HG02884 (cell line): ENCODE data around the gene PDE3B.
"Not testable (repeated sequence)": the region's sequence is repeated elsewhere in the genome, so short reads cannot be mapped to it uniquely, and the experiment has no call there.

Experiments
- ATAC-seq: cut with Tn5 transposase; IDR thresholded peaks from one replicate; pipeline ENCODE4 v1.9.1; 2021; ENCODE audit warnings: mild to moderate bottlenecking, moderate library complexity; ENCODE audit not compliant: unreplicated experiment

PDE3B gene

DNA sequence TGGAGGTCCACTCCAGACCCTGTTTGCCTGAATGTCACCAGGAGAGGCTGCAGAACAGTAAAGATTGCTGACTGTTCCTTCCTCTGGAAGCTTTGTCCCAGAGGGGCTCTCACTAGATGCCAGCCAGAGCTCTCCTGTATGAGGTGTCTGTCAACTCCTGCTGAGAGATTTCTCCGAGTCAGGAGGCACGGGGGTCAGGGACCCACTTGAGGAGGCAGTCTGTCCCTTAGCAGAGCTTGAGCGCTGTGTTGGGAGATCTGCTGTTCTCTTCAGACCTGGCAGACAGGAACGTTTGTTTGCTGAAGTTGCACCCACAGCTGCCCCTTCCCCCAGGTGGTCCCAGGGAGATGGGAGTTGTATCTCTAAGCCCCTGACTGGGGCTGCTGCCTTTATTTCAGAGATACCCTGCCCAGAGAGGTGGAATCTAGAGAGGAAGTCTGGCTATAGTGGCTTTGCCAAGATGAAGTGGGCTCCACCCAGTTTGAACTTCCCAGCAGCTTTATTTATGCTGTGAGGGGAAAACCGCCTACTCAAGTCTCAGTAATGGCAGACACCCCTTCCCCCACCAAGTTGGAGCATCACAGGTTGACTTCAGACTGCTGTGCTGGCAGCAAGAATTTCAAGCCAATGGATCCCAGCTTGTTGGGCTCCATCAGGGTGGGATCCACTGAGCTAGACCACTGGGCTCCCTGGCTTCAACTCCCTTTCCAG, 99.4 kb downstream of the PDE3B start:
- no peak for ATAC-seq

DNA sequence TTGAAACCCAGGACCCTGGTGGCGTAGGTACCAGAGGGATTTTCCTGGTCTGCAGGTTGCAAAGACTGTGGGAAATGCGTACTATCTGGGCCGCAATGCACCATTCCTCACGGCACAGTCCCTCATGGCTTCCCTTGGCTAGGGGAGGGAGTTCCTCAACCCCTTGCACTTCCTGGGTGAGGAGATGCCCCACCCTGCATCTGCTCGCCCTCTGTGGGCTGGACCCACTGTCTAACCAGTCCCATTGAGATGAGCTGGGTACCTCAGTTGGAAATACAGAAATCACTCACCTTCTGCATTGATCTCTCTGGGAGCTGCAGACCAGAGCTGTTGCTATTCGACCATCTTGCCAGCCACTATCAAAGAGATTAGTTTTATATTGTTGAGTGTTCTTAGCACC, 100.1 kb downstream of the PDE3B start:
- ATAC-seq: not testable (repeated sequence)

DNA sequence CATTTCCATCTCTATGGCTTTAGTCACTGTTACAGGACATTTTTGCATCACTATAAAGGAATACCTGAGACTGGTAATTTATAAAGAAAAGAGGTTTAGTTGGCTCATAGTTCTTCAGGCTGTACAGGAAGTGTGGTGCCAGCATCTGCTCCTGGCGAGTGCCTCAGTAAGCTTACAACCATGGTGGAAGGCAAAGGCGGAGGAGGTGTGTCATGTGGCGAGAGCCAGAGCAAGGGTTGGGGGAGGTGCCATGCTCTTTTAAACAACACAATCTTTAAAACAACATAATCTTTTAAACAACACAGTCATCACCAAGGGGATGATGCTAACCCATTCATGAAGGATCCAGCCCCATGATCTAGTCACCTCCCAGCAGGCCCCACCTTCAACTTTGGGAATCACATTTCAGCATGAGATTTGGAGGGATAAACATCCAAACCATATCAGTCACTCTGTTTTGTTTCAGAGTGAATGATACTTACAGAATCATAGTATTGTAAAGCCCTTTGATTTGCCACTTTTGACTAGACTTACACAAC, 103.3 kb downstream of the PDE3B start:
- no peak for ATAC-seq

DNA sequence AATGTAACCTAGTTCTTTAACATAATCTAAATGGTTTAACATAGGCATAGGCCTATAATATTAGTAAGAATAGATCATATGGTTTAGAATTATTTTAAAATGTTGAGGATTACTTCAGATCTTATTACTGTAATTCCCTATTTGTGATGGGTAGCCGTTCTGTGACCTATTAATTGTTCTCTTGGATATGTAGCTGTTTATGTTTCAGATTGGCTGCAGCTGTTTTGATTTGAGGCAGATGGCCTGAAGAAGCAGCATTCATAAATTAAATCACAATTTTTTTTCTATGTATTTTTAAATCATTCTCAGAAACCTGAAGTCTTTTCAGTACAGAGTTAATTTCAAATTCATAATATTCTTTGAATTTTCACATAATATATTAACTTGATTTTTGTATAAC, 104.5 kb downstream of the PDE3B start:
- ATAC-seq: no peak

DNA sequence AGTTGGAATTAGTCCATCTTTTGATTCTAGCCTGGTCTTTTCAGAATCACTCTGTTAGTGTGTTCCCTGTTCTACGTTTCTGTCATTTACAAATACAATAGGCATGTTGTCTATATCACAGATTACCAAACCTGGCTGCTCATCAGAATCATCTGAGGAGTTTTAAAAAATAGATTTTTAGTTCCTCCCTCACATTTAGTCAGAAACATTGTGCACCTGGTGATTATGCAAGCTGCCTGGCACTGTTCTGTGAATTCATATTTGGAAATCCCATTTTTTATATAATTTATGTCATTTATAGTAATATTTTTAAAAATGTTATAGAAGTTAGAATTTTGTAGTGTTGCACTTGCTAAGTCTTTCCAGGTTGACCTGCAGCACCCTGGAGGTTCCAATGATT, 107.3 kb downstream of the PDE3B start:
- ATAC-seq: no peak

DNA sequence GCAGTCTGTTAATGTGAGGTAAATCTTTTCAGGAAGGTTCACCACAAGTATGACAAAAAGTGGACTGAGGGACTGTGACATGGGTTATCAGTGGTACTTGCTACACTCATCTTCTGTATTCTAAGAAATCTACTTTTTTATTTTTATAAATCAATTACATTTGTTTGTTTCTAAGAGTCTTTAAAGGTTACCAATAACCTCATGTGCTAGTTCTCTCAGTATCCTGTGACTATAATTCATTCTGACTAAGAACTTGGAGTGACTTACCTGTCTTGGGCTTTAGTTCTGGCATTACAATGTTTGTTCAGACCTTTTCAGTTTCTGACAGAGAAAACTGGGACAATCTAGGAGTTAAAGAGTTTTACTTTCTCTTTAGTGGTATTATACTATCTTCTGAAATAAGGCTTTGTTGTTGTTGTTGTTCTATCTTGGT, 108.4 kb downstream of the PDE3B start:
- ATAC-seq: no peak

DNA sequence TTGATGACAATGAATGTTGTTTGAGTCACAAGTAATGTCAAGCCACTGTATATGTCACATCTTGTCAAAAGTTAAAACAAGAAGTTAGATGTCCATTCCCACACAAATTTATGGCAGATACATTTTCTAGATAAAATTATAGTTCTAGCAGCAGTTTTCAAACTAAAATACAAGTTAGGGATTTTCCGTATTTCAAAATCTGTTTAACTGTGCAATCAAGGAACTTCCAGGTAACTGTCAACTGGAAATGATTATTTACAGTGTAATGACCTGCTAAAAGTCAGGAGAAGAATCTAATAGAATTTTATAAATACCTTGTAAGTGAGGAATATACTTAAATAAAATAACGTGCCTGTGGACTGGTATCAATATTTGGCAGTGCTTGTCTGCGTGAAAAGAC, 111.5 kb downstream of the PDE3B start:
- no peak for ATAC-seq

DNA sequence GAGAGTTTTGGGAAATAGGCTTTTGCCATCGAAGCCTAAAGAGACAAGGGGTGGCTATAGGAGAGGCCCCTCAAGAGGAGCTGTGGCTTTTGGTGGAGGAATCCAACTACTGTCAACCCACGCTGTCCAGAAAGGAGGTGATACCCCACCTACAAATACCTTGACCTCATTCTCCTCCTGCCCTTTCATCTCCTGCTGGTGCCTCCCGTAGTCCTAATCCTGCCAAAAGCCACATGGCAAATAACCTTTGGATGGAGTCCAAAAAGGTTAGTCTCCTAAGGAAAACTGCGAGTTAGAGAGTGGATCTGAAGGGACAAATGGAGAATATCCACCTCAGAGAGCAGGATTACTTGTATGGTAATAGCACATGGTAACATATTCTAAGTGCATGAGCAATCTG, 112.7 kb downstream of the PDE3B start:
- no peak for ATAC-seq

DNA sequence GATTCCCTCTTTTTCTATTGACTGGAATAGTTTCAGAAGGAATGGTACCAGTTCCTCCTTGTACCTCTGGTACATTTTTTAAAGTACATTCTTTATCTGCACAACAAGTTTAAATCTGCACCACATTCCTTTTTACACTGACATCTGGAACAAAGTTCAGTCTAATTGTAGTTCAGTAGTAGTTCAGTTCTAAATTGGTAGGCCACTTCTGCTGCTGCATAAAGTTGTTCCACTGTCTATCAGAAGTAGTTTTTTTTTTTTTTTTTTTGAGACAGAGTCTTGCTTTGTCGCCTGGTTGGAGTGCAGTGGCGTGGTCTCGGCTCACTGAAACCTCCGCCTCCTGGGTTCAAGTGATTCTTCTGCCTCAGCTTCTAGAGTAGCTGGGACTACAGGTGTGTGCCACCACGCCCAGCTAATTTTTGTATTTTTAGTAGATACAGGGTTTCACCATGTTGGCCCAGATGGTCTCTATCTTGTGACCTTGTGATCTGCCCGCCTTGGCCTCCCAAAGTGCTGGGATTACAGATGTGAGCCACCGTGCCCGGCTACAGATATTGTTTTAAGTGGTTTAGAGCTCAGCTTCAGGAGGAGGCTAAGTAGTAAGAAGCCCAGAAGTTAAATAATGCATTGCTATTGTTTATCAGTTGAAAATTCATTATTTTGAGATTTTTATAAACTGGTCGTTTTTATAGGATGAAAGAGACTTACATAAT, 115.9 kb downstream of the PDE3B start:
- ATAC-seq: not testable (repeated sequence)

DNA sequence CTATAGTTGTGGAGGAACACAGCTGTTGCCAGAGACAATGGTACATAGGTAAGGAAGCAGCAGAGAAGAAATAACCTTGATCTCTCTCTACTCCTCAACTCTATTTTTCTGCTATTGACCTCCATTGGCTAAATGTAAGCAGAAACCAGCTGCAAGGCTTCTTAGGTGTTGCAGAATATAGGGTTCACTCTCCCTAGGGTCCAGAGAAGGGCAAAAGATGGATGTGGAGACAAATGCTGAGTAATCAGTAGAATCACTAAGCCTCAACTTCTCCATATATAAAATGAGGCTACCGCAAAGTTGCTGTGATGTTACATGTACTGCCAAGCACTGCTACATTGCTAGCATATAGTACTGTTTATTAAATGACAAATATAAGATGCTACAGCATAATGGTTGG, 120.6 kb downstream of the PDE3B start:
- ATAC-seq: no peak

DNA sequence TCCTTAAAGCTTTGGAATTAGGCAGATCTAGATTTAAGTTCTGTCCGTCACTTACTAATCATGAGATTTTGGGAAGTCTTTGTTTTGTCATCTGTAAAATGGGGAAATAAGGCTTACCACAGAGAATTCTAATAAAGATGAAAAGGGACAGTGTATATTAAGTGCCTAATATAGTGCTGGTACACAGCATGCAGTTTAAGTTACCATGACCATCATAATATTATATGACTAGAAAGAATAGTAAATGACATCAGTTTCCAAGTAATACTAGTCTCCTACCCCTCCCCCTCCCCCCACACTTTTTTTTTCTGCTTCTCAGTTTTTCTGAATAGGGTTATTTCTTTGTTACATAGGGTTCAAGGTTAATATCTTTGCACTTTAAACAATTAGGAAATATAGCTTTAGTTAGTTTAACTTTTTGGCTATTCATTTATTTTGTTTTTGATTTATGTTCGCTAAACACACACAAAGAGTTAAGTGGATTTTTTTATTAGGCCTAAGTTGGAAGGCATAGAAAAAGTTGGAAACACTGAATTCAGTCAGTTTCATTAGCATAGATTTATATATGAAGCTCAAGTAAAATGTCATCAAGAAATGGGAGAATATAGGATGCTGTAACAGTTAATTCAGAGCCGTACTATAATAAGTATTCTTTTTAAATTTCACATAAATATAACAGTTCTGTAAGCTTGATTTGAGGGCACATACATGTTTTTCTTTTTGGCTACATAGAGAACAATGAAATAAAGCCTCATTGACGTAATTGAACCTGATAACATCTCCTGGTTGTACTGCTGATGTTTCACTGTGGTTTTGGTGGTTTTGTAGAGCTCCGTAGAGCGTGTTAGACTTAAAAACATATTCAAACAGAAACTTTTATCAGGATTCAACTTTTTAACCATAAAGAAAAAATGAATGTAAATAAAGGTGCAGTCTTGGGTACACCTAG, 121.2 kb downstream of the PDE3B start:
- peak; percentile 88 for ATAC-seq

DNA sequence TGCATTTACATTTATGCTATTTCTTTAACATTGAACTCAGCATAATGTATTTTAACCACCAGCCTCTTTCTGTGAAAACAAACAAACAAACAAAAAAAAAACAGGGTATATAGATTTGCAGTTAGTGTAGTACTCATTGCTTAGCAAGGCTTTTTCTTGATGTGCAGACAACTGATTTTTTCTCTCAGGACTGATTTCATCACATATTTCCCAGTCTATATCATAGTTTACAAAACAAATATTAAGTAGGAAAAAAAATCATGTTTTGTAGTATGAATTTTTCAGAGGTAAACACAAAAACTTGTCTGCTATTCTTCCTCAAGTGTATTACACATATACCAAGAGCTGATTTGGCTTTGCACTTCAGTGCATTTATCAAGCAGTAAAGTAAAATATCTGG, 123.0 kb downstream of the PDE3B start:
- ATAC-seq: no peak

DNA sequence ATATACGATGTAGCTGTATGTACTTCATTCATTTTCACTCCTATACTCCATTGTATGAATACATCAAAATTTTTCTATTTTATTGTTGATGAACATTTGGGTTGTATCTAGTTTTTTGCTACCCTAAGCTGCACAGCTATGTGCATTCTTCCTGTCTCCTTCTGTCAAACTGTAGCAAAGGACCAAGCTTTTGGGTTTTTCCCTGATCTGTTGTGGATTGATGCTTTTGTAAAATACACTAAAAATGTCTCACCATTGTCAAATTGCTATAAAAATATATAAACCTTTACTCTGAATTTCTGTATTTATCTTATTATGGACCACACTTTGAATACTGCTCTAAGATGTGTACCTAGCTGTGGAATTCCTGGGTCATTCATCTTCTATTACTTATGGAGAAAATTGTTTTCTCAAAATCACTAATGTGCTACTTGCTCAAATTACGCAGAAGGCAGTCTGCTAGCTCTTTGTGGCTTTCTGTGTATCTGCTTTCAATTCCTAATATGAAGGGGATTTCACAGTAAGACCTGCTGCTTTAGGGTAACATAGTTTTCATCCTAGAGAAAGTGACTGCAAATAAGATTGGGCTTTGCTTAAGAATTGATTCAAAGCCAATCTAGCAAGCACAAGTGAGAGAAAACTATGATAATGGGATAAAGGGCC, 125.1 kb downstream of the PDE3B start:
- peak; percentile 47 for ATAC-seq

DNA sequence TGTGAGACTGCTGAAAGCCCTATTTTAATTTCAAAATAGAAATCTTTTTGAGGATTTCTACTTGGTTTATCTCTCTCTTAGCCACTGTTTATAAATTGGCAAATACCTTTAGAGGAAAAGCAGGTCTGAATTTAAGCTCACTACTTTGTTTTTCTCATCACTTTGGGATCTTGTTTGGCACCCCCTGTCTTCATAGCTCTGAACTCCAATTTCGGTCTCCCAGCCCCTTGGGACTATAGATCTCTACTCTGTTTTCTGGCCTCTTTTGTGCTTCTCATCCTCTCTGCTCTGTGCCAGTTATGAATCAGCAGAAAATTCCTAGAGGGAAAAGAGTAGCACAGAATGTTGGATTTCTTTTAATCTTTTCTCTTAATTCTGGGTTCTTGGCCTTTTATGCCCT, 130.2 kb downstream of the PDE3B start:
- no peak for ATAC-seq

DNA sequence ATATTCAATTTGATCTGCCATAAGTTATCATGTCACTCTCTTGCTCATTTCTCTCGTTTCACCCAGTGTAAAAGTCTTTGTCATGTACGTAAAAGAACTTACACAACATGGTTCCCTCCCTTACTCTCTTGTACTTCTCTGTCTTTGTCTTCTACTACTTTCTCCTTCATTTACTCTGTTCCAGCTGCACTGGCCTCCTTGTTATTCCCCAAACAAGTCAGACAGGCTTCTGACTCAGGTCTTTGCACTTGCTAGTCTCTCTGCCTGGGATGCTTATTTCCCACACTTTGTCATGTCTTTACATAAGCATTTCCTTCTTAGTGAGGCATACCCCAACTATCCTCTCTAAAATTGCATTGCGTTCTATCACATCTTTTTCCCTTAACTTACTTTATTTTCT, 131.1 kb downstream of the PDE3B start:
- ATAC-seq: no peak

DNA sequence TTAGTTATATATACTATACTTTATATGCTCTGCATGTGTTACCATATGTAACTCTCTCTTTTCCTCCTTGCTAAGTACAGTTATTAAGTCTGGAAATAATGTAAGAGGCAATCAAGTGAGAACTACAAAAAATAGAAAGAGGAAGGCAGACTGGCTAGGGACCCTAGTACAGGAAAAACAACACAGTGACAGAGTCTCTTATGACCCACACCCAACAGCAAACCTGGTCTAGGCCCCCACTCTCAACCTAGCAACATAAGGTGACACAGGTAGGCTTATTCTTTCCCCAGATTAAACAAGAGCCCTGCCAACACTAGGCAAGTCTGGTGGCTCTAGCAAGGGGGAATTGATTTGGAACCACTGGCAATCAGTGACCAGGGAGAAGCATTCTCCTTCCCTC, 132.3 kb downstream of the PDE3B start:
- ATAC-seq: no peak

DNA sequence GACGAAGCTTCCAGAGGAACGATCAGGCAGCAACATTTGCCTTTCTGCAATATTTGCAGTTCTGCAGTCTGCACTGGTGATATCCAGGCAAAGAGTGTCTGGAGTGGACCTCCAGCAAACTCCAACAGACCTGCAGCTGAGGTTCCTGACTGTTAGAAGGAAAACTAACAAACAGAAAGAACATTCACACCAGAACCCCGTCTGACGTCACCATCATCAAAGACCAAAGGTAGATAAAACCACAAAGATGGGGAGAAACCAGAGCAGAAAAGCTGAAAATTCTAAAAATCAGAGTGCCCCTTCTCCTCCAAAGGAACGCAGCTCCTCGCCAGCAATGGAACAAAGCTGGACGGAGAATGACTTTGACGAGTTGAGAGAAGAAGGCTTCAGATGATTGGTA, 134.9 kb downstream of the PDE3B start:
- ATAC-seq: not testable (repeated sequence)

DNA sequence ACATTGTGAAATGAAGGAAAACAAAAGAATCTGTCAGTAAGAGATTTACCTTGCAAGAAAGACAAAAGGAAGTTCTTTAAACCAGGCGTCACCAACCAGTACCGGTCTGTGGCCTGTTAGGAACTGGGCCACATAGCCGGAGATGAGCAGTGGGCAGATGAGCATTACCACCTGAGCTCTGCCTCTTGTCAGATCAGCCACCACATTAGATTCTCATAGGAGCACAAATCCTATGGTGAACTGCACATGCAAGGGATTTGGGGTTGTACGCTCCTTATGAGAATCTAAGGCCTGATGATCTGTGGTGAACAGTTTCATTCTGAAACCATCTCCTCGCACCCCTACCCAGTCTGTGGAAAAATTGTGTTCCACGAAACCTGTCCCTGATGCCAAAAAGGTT, 140.2 kb downstream of the PDE3B start:
- no peak for ATAC-seq

DNA sequence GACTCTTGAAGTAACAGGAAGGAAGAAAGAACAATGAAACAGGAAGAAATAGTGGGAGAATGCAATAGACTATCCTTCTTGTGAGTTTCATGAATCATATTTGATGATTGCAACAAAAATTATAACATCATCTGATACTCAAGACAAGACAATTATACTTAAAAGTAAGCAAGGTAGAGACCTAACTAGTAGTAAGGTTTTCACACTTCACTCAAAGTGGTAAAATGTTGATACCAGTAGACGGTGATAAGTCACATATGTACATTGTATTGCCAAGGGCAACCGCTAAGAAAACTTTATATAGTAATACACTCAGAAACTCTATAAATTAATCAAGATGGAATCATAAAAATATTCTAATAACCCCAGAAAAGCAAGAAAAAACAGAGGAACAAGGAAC, 140.6 kb downstream of the PDE3B start:
- no peak for ATAC-seq

DNA sequence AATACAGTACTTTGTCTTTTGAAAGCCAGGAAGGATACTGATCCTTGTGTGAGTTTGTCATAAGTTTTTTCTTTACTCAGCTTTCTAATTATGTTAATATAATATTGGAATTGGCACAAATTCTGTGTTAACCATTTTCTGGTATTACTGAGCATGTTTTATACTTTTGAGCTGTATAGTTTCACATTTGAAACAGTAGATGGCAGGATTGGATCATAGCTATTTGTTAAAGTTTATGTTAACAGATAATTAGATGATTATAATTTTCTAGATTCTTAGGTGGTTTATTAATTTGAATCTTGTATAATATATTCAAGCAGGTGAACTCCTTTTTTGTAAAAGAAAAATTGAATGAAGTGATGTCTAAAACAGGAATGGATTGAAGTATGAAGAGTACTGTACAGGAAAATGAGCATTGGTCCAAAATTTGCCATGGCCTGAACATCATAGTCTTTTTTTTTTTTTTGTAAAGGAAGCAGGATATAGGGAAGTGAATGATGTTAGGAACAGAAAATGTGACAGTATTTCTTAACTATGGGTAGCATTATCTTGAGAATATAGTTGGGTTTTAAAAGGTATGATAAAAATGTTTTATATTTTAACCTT, 146.4 kb downstream of the PDE3B start:
- no peak for ATAC-seq
